ENCODE data around the gene FOXF1.

FOXF1 gene

GRCh38 chr16:86550281-86550680, 40.0 kb downstream of the FOXF1 start:
- no peak for DNase-seq (ENCODE audit: low spot score)
- CTCF ChIA-PET, result no interaction called here
- POLR2A ChIA-PET (ENCODE audit: low non-redundant PET), result no interaction called here
- no peak for TF ChIP-seq CTCF (conservative IDR thresholded peaks at IDR 0.05; ENCODE audit: low read depth)
- no peak overlapping the region for H3K27ac ChIP-seq

GRCh38 chr16:86553356-86553755, 43.0 kb downstream of the FOXF1 start:
- no peak overlapping the region for H3K27ac ChIP-seq
- POLR2A ChIA-PET (ENCODE audit: low non-redundant PET), result no interaction called here
- DNase-seq (ENCODE audit: low spot score), result no peak
- TF ChIP-seq CTCF (conservative IDR thresholded peaks at IDR 0.05; ENCODE audit: low read depth), result no peak
- CTCF ChIA-PET, result interaction anchor here (0.6 kb wide), 1 partner anchor 516 kb away, joined by 4 read pairs; no protein-coding TSS in a partner anchor

- POLR2A ChIA-PET (ENCODE audit: low non-redundant PET), result interaction anchor here (0.6 kb wide), 1 partner anchor 264 kb away, joined by 3 read pairs; no protein-coding TSS in a partner anchor
- no peak for DNase-seq (ENCODE audit: low spot score)
- TF ChIP-seq CTCF (conservative IDR thresholded peaks at IDR 0.05; ENCODE audit: low read depth), result no peak
- H3K27ac ChIP-seq, result peak overlapping the region; percentile 72
- CTCF ChIA-PET, result no interaction called here
Measured at GRCh38 chr16:86554599-86554916, 44.2 kb downstream of the FOXF1 start.

- CTCF ChIA-PET, result no interaction called here
- H3K27ac ChIP-seq, result peak within 1 kb of the TSS; percentile 72
- peak; percentile 97 for DNase-seq (ENCODE audit: low spot score)
- TF ChIP-seq CTCF (conservative IDR thresholded peaks at IDR 0.05; ENCODE audit: low read depth), result no peak
- POLR2A ChIA-PET (ENCODE audit: low non-redundant PET), result interaction anchor here (0.6 kb wide), 1 partner anchor 264 kb away, joined by 3 read pairs; no protein-coding TSS in a partner anchor
Measured at GRCh38 chr16:86554917-86555703, 44.8 kb downstream of the FOXF1 start, which contains the start of gene MTHFSD. TSS of gene MTHFSD (minus strand) at chr16:86555235. CDS start at chr16:86555184, 51 bp downstream.

GRCh38 chr16:86555704-86556075, 45.4 kb downstream of the FOXF1 start:
- CTCF ChIA-PET, result no interaction called here
- POLR2A ChIA-PET (ENCODE audit: low non-redundant PET), result no interaction called here
- no peak for TF ChIP-seq CTCF (conservative IDR thresholded peaks at IDR 0.05; ENCODE audit: low read depth)
- DNase-seq (ENCODE audit: low spot score), result no peak
- peak overlapping the region; percentile 72 for H3K27ac ChIP-seq

GRCh38 chr16:86556576-86556975, 46.2 kb downstream of the FOXF1 start:
- no peak for TF ChIP-seq CTCF (conservative IDR thresholded peaks at IDR 0.05; ENCODE audit: low read depth)
- no peak for DNase-seq (ENCODE audit: low spot score)
- ChIA-PET POLR2A (ENCODE audit: low non-redundant PET) (interaction anchor here (0.5 kb wide), 1 partner anchor 41 kb away, joined by 3 read pairs; no protein-coding TSS in a partner anchor), CTCF (no interaction called here)
- H3K27ac ChIP-seq, result no peak overlapping the region
